ENCODE measurements around the gene TBC1D22A. TPM values are rescaled to one million over a fixed set of nuclear protein-coding genes. Genes with fewer than 3 reads are reported as not detected.

TBC1D22A gene
- total and polyA plus RNA-seq, 10 of the 15 experiments (the other 5 are each of a cell fraction or from before 2014, with no cell fraction given), result 0.63 to 44.7 (median 27.4) TPM

DNA sequence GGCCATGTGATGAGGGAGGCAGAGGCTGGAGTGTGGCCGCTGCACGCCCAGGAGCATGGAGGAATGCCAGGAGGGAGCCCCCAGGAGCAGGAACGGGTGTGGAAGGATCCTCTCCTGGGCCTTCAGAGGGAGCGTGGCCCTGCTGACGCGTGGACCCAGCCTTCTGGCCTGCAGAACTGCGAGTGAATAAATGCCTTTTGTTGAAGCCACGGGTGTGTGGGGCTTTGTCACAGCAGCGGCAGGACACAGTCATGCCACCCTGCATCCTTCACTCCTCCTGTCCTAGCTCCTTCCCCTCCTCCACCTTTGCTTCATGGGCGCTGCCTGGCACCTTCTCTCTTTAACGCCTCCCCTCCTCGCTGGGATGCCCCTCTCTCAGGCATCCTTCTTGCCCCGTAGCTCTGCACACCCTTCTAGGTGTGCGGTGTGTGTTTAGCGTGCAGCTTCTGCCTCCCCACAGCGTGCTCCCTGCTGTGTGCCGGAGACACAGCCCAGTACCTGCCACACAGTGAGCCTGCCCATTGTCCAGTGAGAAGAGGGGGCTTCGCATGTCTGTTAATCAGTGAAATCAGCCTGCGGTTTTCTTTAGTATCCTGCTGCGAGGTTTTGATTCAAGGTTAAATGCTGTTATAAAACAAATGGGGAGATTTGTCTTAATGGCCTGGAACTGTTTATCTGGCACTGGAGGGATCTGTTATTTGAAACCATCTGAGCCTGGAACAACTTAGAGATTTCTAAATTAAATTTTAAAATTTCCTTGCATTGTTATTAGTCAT, 459.6 kb downstream of the TBC1D22A start:
- H3K27me3 ChIP-seq (replicated peaks in 1 of 2; ENCODE audit: control insufficient read depth in 2 of 2, insufficient read depth in 2 of 2, low read length in 1 of 2), result no peaks in the 10 kb centered on the region
- no peak overlapping the region for H3K4me3 ChIP-seq
- no peak overlapping the region for H3K4me2 ChIP-seq (ENCODE audit: control insufficient read depth, insufficient read depth)
- H3K9me3 ChIP-seq (replicated peaks; ENCODE audit: control insufficient read depth, insufficient read depth, low read length), result no peaks in the 10 kb centered on the region; the same call in 2 of the 3 replicates
- no peak overlapping the region for H3K9ac ChIP-seq (ENCODE audit: control insufficient read depth, insufficient read depth, low read length)
- H4K20me1 ChIP-seq (ENCODE audit: control insufficient read depth, insufficient read depth), result no peaks in the 10 kb centered on the region
- no peak overlapping the region for H3K27ac ChIP-seq (ENCODE audit: control insufficient read depth, insufficient read depth)
- CTCF ChIA-PET, result no interaction called here
- FAIRE-seq, result no peak
- BruUV-seq (replicated peaks), result no TSS peak
- H3K4me1 ChIP-seq (ENCODE audit: control insufficient read depth, insufficient read depth, low read length), result no peaks in the 10 kb centered on the region
- RAD21 ChIA-PET (ENCODE audit: unreplicated experiment), result no interaction called here
- no peaks in the 10 kb centered on the region for H3K36me3 ChIP-seq (ENCODE audit: control insufficient read depth in 2 of 2, insufficient read depth in 2 of 2, low read length in 1 of 2)
- ATAC-seq, result no peak
- SMC1A ChIA-PET (ENCODE audit: uncharacterized antibody, unreplicated experiment), result no interaction called here
- in situ Hi-C loops (cut with MboI), result no loop called here
- H3K79me2 ChIP-seq (ENCODE audit: control insufficient read depth, insufficient read depth, low read length), result no peaks in the 10 kb centered on the region
- POLR2A ChIA-PET, result no interaction called here
- no peak for DNase-seq (ENCODE audit: low read depth, low spot score)
- 50% methylated on average over 19 of the region's 20 CpGs for WGBS (ENCODE audit: insufficient coverage, insufficient replicate concordance, low lambda C conversion rate, missing lambda C conversion rate)
- intact Hi-C loops (cut with micrococcal nuclease; ENCODE audit: unreplicated experiment), result no loop called here
- no peak overlapping the region for H2AFZ ChIP-seq (ENCODE audit: control insufficient read depth, low read depth, low read length)
- TF ChIP-seq, protein P1, sequence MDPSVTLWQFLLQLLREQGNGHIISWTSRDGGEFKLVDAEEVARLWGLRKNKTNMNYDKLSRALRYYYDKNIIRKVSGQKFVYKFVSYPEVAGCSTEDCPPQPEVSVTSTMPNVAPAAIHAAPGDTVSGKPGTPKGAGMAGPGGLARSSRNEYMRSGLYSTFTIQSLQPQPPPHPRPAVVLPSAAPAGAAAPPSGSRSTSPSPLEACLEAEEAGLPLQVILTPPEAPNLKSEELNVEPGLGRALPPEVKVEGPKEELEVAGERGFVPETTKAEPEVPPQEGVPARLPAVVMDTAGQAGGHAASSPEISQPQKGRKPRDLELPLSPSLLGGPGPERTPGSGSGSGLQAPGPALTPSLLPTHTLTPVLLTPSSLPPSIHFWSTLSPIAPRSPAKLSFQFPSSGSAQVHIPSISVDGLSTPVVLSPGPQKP (IDR thresholded peaks at IDR 0.05; ENCODE audit: low read depth, low read length), result no peak
- TF ChIP-seq, protein P2, sequence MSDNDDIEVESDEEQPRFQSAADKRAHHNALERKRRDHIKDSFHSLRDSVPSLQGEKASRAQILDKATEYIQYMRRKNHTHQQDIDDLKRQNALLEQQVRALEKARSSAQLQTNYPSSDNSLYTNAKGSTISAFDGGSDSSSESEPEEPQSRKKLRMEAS (IDR thresholded peaks at IDR 0.05; ENCODE audit: low read depth, low read length), result no peak
- TF ChIP-seq, protein P3, sequence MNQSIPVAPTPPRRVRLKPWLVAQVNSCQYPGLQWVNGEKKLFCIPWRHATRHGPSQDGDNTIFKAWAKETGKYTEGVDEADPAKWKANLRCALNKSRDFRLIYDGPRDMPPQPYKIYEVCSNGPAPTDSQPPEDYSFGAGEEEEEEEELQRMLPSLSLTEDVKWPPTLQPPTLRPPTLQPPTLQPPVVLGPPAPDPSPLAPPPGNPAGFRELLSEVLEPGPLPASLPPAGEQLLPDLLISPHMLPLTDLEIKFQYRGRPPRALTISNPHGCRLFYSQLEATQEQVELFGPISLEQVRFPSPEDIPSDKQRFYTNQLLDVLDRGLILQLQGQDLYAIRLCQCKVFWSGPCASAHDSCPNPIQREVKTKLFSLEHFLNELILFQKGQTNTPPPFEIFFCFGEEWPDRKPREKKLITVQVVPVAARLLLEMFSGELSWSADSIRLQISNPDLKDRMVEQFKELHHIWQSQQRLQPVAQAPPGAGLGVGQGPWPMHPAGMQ (IDR thresholded peaks at IDR 0.05; ENCODE audit: borderline replicate concordance), result no peak
- TF ChIP-seq ESRRA (IDR thresholded peaks at IDR 0.05; ENCODE audit: low read length) (no peak), NFYB (IDR thresholded peaks at IDR 0.05; ENCODE audit: insufficient read depth, low read depth, low read length) (no peak), ZNF207 (IDR thresholded peaks at IDR 0.05; ENCODE audit: borderline replicate concordance) (no peak), MTA2 (IDR thresholded peaks at IDR 0.05; ENCODE audit: low read depth) (no peak), ZNF622 (IDR thresholded peaks at IDR 0.05) (no peak)
- TF ChIP-seq, protein P4, sequence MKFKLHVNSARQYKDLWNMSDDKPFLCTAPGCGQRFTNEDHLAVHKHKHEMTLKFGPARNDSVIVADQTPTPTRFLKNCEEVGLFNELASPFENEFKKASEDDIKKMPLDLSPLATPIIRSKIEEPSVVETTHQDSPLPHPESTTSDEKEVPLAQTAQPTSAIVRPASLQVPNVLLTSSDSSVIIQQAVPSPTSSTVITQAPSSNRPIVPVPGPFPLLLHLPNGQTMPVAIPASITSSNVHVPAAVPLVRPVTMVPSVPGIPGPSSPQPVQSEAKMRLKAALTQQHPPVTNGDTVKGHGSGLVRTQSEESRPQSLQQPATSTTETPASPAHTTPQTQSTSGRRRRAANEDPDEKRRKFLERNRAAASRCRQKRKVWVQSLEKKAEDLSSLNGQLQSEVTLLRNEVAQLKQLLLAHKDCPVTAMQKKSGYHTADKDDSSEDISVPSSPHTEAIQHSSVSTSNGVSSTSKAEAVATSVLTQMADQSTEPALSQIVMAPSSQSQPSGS (IDR thresholded peaks at IDR 0.05; ENCODE audit: low read length), result no peak
- TF ChIP-seq, protein P5, sequence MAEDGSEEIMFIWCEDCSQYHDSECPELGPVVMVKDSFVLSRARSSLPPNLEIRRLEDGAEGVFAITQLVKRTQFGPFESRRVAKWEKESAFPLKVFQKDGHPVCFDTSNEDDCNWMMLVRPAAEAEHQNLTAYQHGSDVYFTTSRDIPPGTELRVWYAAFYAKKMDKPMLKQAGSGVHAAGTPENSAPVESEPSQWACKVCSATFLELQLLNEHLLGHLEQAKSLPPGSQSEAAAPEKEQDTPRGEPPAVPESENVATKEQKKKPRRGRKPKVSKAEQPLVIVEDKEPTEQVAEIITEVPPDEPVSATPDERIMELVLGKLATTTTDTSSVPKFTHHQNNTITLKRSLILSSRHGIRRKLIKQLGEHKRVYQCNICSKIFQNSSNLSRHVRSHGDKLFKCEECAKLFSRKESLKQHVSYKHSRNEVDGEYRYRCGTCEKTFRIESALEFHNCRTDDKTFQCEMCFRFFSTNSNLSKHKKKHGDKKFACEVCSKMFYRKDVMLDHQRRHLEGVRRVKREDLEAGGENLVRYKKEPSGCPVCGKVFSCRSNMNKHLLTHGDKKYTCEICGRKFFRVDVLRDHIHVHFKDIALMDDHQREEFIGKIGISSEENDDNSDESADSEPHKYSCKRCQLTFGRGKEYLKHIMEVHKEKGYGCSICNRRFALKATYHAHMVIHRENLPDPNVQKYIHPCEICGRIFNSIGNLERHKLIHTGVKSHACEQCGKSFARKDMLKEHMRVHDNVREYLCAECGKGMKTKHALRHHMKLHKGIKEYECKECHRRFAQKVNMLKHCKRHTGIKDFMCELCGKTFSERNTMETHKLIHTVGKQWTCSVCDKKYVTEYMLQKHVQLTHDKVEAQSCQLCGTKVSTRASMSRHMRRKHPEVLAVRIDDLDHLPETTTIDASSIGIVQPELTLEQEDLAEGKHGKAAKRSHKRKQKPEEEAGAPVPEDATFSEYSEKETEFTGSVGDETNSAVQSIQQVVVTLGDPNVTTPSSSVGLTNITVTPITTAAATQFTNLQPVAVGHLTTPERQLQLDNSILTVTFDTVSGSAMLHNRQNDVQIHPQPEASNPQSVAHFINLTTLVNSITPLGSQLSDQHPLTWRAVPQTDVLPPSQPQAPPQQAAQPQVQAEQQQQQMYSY (CRISPR knock-in tag; IDR thresholded peaks at IDR 0.05), result no peak
- TF ChIP-seq, protein P6, sequence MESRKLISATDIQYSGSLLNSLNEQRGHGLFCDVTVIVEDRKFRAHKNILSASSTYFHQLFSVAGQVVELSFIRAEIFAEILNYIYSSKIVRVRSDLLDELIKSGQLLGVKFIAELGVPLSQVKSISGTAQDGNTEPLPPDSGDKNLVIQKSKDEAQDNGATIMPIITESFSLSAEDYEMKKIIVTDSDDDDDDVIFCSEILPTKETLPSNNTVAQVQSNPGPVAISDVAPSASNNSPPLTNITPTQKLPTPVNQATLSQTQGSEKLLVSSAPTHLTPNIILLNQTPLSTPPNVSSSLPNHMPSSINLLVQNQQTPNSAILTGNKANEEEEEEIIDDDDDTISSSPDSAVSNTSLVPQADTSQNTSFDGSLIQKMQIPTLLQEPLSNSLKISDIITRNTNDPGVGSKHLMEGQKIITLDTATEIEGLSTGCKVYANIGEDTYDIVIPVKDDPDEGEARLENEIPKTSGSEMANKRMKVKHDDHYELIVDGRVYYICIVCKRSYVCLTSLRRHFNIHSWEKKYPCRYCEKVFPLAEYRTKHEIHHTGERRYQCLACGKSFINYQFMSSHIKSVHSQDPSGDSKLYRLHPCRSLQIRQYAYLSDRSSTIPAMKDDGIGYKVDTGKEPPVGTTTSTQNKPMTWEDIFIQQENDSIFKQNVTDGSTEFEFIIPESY (IDR thresholded peaks at IDR 0.05), result no peak

Data from GM12878 (cell line).